Adrenal gland (tissue), 12 donors: ENCODE data around the gene C3orf62. TPM values are rescaled to one million over a fixed set of nuclear protein-coding genes. Genes with fewer than 3 reads are reported as not detected.
"Not testable (repeated sequence)": the region's sequence is repeated elsewhere in the genome, so short reads cannot be mapped to it uniquely, and the experiment has no call there.

ENCODE experiments used
- DNase-seq, 7 donors: peaks; one replicate each; pipeline ENCODE4 v3.0.0-alpha.2; 2019 to 2020
- H3K27ac ChIP-seq, 5 donors: fragments of 200-600 bp; sonication (generic) in 4 of 5; 1 replicate in 3 of 5; 2 replicates in 2 of 5; pipeline versions ENCODE4 v1.5.1 to v1.8.0; 2016 to 2020; ENCODE audit warnings: mild to moderate bottlenecking in 1 of 5
- H3K27me3 ChIP-seq: fragments of 200-600 bp; 2 replicates; pipeline ENCODE4 v1.8.0; 2021
- H3K36me3 ChIP-seq, 2 donors: fragments of 200-600 bp; replicated peaks in 1 of 2; 1 replicate in 1 of 2; 2 replicates in 1 of 2; pipeline versions ENCODE4 v1.5.1 to v1.8.0; 2018 to 2022
- H3K4me1 ChIP-seq, 2 donors: fragments of 200-600 bp; replicated peaks in 1 of 2; 1 replicate in 1 of 2; 2 replicates in 1 of 2; pipeline versions ENCODE4 v1.5.1 to v1.8.0; 2018 to 2021
- H3K4me3 ChIP-seq, 4 donors: fragments of 200-600 bp; sonication (generic) in 3 of 4; one replicate each; pipeline ENCODE4 v1.5.1; 2016 to 2018
- H3K9me3 ChIP-seq, 3 donors: fragments of 200-600 bp; sonication (generic) in 1 of 3; replicated peaks in 1 of 3; 1 replicate in 2 of 3; 2 replicates in 1 of 3; pipeline versions ENCODE4 v1.5.1 to v1.8.0; 2016 to 2021
- POLR2A ChIP-seq, 2 donors: fragments of 450-650 bp; IDR thresholded peaks; one replicate each; pipeline ENCODE4 v1.6.1; 2017; ENCODE audit warnings: antibody characterized with exemption in 2 of 2, mild to moderate bottlenecking in 2 of 2, moderate library complexity in 1 of 2
- WGBS, 4 donors: extraction: QIAGEN DNeasy Blood & Tissue Kit in 2 of 4; methylation state at CpG; one replicate each; pipeline versions ENCODE4 v1.1.5 to v1.1.7; 2013 to 2017; 5-methylcytosine and 5-hydroxymethylcytosine counted together
- intact Hi-C, 2 donors: fragments of 100-400 bp; cut with DNase I; formaldehyde crosslinking; loops; one replicate each; pipeline versions ENCODE4 v1.14.1 to v1.15.0; 2022 to 2023
- microRNA-seq, 3 donors: library from miRNA; unstranded; fragments of <30 nt; microRNA quantifications; one replicate each; pipeline ENCODE4, GENCODE V29; 2017 to 2020
- polyA plus RNA-seq, 3 donors: library from polyadenylated mRNA; stranded (reverse); fragments of 200-250 nt in 2 of 3; fragments of 350-450 nt in 1 of 3; fragmentation: Illumina TruSeq in 1 of 3; extraction: RNeasy Lipid Tissue Mini Kit (QIAGEN cat#74804) in 1 of 3; gene quantifications; one replicate each; pipeline ENCODE4 v1.2.3, GENCODE V29; 2013 to 2014
- small RNA-seq, 2 donors: library from RNA; depleted of rRNA; stranded (forward); fragments of <200 nt; gene quantifications; one replicate each; pipeline ENCODE3, GENCODE V24; 2016
- total RNA-seq, 9 donors: library from RNA; depleted of rRNA in 4 of 9; stranded (reverse); fragments of >200 nt in 4 of 9; fragments of 120-200 nt in 1 of 9; fragmentation: NEBNext Ultra II Directional in 1 of 9; extraction: Animal tissue kit (Norgen Biotek cat#: 25700) in 1 of 9; gene quantifications; one replicate each; pipeline versions ENCODE4 v1.1.0 to v1.2.4, GENCODE V29; 2013 to 2023
- TF ChIP-seq, protein P1 (sequence below), 6 experiments: fragments of 450-650 bp in 4 of 6; fragments of 200-600 bp in 2 of 6; sonication (generic) in 1 of 6; IDR thresholded peaks; 1 replicate in 5 of 6; 2 replicates in 1 of 6; pipeline versions ENCODE4 v1.5.1 to v1.8.0; 2016 to 2021; ENCODE audit warnings: antibody characterized with exemption in 6 of 6, mild to moderate bottlenecking in 2 of 6, moderate library complexity in 1 of 6
- donor health status: healthy with polysubstance abuse.
- donor health status: Bipolar disorder and iron deficiency.
- donor health status: DM: yes; HTN: yes; CAD: no.
- donor health status: DM: no; HTN: no; CAD: no.
- donor health status: DM: no; HTN: no; CAD: no.
- donor health status: DM: yes; HTN: yes; CAD: no.

Gene C3orf62
- total and polyA plus RNA-seq, 12 donors = 3.4 to 17.9 (median 6.4) TPM

DNA sequence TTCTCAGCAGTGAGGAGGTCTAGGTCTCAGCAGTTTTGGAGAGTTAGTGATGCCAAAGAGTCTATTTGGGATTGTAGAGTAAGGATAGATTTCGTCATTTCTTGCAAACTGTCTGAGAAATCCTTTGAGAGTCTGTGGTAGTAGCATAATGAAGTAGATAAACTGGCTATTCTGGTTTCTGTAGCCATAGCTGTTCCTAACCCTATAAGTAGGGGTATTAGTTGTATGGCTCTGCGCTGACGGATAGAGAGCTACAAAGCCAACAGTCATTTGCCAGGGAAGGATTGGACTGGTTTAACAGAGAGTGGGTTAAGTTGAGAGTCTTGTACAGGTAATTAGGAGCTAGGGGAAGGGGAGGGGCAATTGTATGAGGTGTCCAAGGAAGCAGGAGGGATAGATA lies 55.0 kb downstream of the C3orf62 start:
- Histone ChIP-seq H3K4me3 (no peak overlapping the region), H3K27me3 (no peaks in the 10 kb centered on the region), H3K4me1 (peaks cover 13 to 15% of the 10 kb centered on the region in 2 donors), H3K9me3 (no peaks in the 10 kb centered on the region), H3K36me3 (no peaks in the 10 kb centered on the region), H3K27ac (no peak overlapping the region)
- DNase-seq = no peak
- intact Hi-C loops = no loop called here
- TF ChIP-seq, protein P1, sequence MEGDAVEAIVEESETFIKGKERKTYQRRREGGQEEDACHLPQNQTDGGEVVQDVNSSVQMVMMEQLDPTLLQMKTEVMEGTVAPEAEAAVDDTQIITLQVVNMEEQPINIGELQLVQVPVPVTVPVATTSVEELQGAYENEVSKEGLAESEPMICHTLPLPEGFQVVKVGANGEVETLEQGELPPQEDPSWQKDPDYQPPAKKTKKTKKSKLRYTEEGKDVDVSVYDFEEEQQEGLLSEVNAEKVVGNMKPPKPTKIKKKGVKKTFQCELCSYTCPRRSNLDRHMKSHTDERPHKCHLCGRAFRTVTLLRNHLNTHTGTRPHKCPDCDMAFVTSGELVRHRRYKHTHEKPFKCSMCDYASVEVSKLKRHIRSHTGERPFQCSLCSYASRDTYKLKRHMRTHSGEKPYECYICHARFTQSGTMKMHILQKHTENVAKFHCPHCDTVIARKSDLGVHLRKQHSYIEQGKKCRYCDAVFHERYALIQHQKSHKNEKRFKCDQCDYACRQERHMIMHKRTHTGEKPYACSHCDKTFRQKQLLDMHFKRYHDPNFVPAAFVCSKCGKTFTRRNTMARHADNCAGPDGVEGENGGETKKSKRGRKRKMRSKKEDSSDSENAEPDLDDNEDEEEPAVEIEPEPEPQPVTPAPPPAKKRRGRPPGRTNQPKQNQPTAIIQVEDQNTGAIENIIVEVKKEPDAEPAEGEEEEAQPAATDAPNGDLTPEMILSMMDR (IDR thresholded peaks at IDR 0.05) = no peak
- TF ChIP-seq POLR2A (IDR thresholded peaks at IDR 0.05) = no peak
- 94 to 99% (median 98%) methylated on average over 3 of the region's 3 CpGs for WGBS, 4 donors

DNA sequence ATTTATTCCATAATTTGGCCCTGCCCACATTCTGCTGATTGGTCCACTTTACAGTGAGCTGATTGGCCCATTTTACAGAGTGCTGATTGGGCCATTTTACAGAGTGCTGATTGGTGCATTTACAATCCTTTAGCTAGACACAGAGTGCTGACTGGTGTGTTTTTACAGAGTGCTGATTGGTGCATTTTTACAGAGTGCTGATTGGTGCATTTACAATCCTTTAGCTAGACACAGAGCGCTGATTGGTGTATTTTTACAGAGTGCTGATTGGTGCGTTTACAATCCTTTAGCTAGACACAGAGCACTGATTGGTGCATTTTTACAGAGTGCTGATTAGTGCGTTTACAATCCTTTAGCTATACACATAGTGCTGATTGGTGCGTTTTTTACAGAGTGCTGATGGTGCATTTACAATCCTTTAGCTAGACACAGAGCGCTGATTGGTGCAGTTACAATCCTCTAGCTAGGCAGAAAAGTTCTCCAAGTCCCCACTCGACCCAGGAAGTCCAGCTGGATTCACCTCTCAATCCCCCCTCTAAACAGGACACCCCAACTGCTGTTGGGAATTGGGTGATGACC lies 56.0 kb downstream of the C3orf62 start:
- 89 to 96% (median 94%) methylated on average over 5 to 6 of the region's 6 CpGs for WGBS, 4 donors
- H3K9me3 ChIP-seq, intact Hi-C loops, H3K27ac ChIP-seq, H3K27me3 ChIP-seq, H3K36me3 ChIP-seq, H3K4me3 ChIP-seq, DNase-seq: not testable (repeated sequence)
- peaks cover 13 to 15% of the 10 kb centered on the region in 2 donors for H3K4me1 ChIP-seq

DNA sequence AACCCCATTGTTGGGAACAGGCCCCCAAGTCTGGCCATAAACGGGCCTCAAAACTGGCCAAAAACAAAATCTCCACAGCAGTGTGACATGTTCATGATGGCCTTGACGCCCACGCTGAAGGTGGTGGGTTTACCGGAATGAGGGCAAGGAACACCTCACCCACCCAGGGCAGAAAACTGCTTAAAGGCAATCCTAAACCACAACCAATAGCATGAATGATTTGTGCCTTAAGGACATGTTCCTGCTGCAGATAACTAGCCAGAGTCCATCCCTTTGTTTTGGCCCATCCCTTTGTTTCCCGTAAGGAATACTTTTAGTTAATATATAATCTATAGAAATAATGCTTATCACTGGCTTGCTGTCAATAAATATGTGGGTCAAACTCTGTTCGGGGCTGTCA lies 57.9 kb downstream of the C3orf62 start:
- TF ChIP-seq, protein P1 (IDR thresholded peaks at IDR 0.05) = no peak
- no peak for TF ChIP-seq POLR2A (IDR thresholded peaks at IDR 0.05)
- Histone ChIP-seq H3K4me1 (peaks cover 15 to 20% of the 10 kb centered on the region in 2 donors), H3K27me3 (no peaks in the 10 kb centered on the region), H3K4me3 (no peak overlapping the region), H3K9me3 (no peaks in the 10 kb centered on the region), H3K27ac (peak overlapping the region in 3 of 5 donors; percentile 82 to 90 (median 88)), H3K36me3 (no peaks in the 10 kb centered on the region)
- DNase-seq = no peak
- intact Hi-C loops = no loop called here
- 70 to 82% (median 80%) methylated on average over 5 to 6 of the region's 6 CpGs for WGBS, 4 donors

Small RNAs within 50 kb of the gene (microRNA-seq; reads per million reads assigned to microRNA genes)
- 0 reads per million in 3 donors for gene MIR4271

Small RNAs within 50 kb of the gene (small RNA-seq; reads per million reads assigned to genes)
- gene AC121247.2 (0 reads per million in 2 donors), gene MIR4271 (0 reads per million in 2 donors), gene RF00019 (0 reads per million in 2 donors)

Other genes starting within 250 kb of the C3orf62 start
- gene IMPDH2, start 247.8 kb downstream of the C3orf62 start, total RNA-seq = 100 to 1,000 TPM; 113 to 225 (median 129) TPM
- gene IMPDH2, start 247.8 kb downstream of the C3orf62 start, polyA plus RNA-seq = 100 to 1,000 TPM; 145 to 171 (median 152) TPM
- gene QRICH1, start 183.2 kb downstream of the C3orf62 start, total RNA-seq = 100 to 1,000 TPM in 1 of 9 donors, 10 to 100 TPM in 8; 63.0 to 101 (median 82.9) TPM
- gene QRICH1, start 183.2 kb downstream of the C3orf62 start, polyA plus RNA-seq = 10 to 100 TPM; 46.2 to 90.4 (median 69.0) TPM
- gene QARS1, start 172.5 kb downstream of the C3orf62 start, total RNA-seq = 100 to 1,000 TPM; 183 to 326 (median 263) TPM
- gene QARS1, start 172.5 kb downstream of the C3orf62 start, polyA plus RNA-seq = 100 to 1,000 TPM; 144 to 534 (median 353) TPM
- 100 to 1,000 TPM in 2 of 9 donors, 10 to 100 TPM in 7; 37.5 to 744 (median 86.9) TPM for gene USP19, start 156.4 kb downstream of the C3orf62 start, total RNA-seq
- gene USP19, start 156.4 kb downstream of the C3orf62 start, polyA plus RNA-seq = 10 to 100 TPM; 26.1 to 43.4 (median 27.8) TPM
- 1,000 to 10,000 TPM in 3 of 9 donors, 100 to 1,000 TPM in 6; 275 to 1,423 (median 784) TPM for gene LAMB2, start 144.2 kb downstream of the C3orf62 start, total RNA-seq
- 1,000 to 10,000 TPM in 2 of 3 donors, 100 to 1,000 TPM in 1; 346 to 1,805 (median 1,141) TPM for gene LAMB2, start 144.2 kb downstream of the C3orf62 start, polyA plus RNA-seq
- 10 to 100 TPM; 23.5 to 46.4 (median 32.2) TPM for gene CCDC71, start 110.9 kb downstream of the C3orf62 start, total RNA-seq
- gene CCDC71, start 110.9 kb downstream of the C3orf62 start, polyA plus RNA-seq = 10 to 100 TPM; 13.4 to 17.7 (median 15.7) TPM
- 100 to 1,000 TPM; 195 to 501 (median 247) TPM for gene KLHDC8B, start 105.6 kb downstream of the C3orf62 start, total RNA-seq
- gene KLHDC8B, start 105.6 kb downstream of the C3orf62 start, polyA plus RNA-seq = 100 to 1,000 TPM; 127 to 226 (median 171) TPM
- gene USP4, start 62.8 kb upstream of the C3orf62 start, total RNA-seq = 10 to 100 TPM; 14.2 to 56.9 (median 39.0) TPM
- gene USP4, start 62.8 kb upstream of the C3orf62 start, polyA plus RNA-seq = 10 to 100 TPM; 41.4 to 71.0 (median 53.4) TPM
- 1,000 to 10,000 TPM in 2 of 9 donors, 100 to 1,000 TPM in 7; 339 to 1,200 (median 514) TPM for gene GPX1, start 81.1 kb upstream of the C3orf62 start, total RNA-seq
- gene GPX1, start 81.1 kb upstream of the C3orf62 start, polyA plus RNA-seq = 100 to 1,000 TPM in 2 of 3 donors, 10 to 100 TPM in 1; 60.3 to 942 (median 567) TPM
- gene RHOA, start 134.7 kb upstream of the C3orf62 start, total RNA-seq = 100 to 1,000 TPM; 215 to 913 (median 430) TPM
- gene RHOA, start 134.7 kb upstream of the C3orf62 start, polyA plus RNA-seq = 100 to 1,000 TPM; 185 to 796 (median 189) TPM
- 10 to 100 TPM; 31.5 to 83.3 (median 46.0) TPM for gene TCTA, start 135.2 kb upstream of the C3orf62 start, total RNA-seq
- gene TCTA, start 135.2 kb upstream of the C3orf62 start, polyA plus RNA-seq = 100 to 1,000 TPM in 1 of 3 donors, 10 to 100 TPM in 2; 26.9 to 116 (median 33.7) TPM
- 10 to 100 TPM in 8 of 9 donors, 1 to 10 TPM in 1; 5.6 to 33.0 (median 20.2) TPM for gene AMT, start 145.2 kb upstream of the C3orf62 start, total RNA-seq
- gene AMT, start 145.2 kb upstream of the C3orf62 start, polyA plus RNA-seq = 10 to 100 TPM; 18.9 to 55.8 (median 22.9) TPM
- gene NICN1, start 152.1 kb upstream of the C3orf62 start, total RNA-seq = 10 to 100 TPM in 8 of 9 donors, 1 to 10 TPM in 1; 9.2 to 58.6 (median 19.6) TPM
- gene NICN1, start 152.1 kb upstream of the C3orf62 start, polyA plus RNA-seq = 1 to 10 TPM; 8.8 to 9.9 (median 9.2) TPM
- 100 to 1,000 TPM in 2 of 9 donors, 10 to 100 TPM in 7; 32.9 to 173 (median 78.9) TPM for gene DAG1, start 193.0 kb upstream of the C3orf62 start, total RNA-seq
- 10 to 100 TPM in 1 of 3 donors, 1 to 10 TPM in 2; 9.1 to 41.4 (median 9.1) TPM for gene DAG1, start 193.0 kb upstream of the C3orf62 start, polyA plus RNA-seq